GM21423 (cell line): ENCODE data around the gene WDR20.

ENCODE experiments used
- ATAC-seq: cut with Tn5 transposase; IDR thresholded peaks from one replicate; pipeline ENCODE4 v1.9.1; 2021; ENCODE audit warnings: mild to moderate bottlenecking, moderate library complexity; ENCODE audit not compliant: unreplicated experiment

The WDR20 gene

DNA sequence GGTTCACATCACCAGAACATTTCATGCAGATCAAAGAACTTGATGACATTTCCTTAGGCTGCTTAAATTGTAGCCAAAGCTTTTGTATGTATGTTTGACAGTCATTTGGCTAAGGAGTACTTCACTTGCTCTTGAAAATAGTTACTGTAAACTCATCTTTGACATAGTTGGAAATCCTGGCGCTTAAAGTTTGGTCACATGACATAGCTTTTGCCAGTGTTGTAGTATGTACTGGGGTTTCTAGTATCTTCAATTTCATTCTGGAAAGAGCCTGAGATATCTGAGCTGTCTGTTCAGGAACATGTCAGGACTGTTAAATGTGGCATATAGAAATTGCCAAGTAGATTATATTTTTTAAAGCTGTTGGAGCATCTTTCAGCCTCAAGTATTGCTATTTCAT, 55.7 kb downstream of the WDR20 start:
- no peak for ATAC-seq

DNA sequence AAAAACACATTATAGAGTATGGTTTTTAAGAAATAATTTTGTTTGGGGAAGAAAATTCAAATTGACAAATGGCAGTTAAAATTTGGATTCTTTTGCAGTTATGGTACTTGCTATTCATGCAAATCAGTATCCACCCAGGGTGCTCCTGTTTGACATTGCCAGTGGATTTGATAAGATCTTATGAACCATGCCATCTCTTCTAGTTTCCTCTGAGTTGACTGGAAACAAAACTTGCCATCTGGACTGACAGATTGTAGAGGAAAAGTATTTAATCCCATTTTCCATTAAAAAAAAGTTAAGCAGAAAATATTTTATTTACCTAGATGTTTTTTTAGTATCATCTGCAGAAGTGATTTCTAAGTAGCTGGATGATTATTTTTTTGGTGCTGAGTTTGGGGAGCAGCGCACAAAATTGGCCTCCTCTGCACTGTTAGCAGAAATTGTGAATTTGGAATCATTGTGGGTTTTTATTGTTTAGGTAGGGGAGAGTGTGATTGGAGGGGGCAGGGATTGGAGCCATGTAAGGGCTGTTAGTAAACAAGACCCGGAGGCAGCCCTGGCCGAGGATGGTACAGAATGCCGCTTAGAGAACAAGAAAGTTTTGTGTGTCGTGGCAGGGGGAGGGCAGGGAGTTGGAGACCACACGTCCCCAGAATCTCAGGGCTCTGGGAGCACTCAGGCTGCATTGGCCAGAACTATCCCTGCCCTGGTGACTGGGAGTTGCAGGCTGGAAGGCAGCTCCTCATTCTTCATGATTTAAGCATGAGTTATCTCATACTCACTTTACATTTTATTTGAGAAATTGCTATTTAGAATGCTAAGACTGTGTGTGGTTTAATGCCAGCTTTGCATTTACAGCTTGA, 56.6 kb downstream of the WDR20 start:
- no peak for ATAC-seq

DNA sequence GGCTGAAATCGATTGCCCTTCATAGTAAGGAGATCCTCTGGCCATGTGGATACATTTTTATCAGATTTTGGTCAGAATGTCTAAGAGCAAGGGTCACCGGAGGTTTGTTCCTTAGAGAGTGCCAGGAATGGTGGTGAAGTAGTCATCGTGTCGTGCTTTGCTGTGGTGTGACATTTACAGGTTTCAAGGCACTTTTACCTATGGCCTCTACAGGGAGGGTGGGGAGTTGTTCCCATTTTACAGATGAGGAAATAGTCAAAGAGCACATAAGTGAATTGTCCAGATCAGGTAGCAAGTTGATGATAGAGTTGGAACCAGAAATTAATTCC, 57.2 kb downstream of the WDR20 start:
- ATAC-seq = no peak

- ATAC-seq = no peak
These were observed 57.7 kb downstream of the WDR20 start for GRCh38 chr14:102197317-102197853.

GRCh38 chr14:102200690-102201352, 61.1 kb downstream of the WDR20 start:
- no peak for ATAC-seq

DNA sequence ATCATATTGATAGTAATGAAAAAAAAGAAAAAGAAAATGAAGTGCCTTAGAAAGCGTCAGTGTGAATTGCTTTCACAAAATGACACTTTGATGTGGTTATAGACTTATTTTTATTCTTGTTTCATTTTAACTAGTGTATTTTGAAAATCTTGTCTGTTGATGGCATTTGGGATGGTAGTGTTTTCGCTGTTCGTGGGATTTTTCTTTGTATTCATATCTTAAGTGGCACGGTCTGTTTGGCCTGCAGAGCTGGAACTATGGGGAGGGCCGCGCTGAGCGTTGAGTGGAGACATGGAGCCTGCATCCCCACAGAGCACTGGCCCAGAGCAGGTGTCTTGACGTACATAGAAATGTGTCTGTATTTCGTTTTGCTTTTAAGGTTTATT, 61.6 kb downstream of the WDR20 start:
- ATAC-seq = no peak

DNA sequence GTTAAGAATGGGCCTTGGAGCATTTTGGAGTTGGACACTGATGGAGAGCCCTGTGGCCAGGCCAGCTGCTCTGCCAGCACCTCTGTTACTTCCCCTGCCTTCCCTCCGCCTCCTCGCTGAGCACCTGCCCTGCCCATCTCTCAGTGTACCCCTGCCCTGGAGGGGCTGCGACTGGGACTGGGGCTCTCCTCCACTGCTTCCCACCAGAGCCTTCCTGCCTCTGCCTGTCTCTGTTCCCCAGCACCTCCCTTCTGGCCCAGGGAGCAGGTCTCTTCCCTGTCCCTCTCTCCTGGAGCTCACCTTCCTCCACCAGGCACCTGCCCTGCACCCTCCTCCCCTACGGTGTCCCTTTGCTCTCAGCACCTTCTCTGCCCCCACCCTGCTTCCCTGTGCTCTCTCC, 62.1 kb downstream of the WDR20 start:
- ATAC-seq = no peak

DNA sequence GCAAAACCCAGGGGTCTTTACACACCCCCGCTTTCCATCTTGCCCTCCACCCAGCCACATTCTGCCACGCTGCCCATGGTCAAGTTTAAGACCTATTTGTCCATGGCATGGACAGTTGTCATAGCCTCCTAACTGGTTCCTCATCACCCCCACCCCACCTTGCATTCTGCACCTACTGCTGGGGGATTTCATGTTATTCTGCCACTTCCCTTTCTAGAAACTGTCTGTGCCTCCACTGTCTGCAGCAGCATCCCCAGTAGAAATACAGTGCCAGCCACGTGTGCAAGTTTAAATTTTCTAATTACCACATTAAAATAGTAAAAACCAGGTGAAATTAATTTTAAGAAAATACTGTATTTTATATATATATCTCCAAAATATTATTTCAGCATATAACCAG, 63.2 kb downstream of the WDR20 start:
- ATAC-seq = no peak

DNA sequence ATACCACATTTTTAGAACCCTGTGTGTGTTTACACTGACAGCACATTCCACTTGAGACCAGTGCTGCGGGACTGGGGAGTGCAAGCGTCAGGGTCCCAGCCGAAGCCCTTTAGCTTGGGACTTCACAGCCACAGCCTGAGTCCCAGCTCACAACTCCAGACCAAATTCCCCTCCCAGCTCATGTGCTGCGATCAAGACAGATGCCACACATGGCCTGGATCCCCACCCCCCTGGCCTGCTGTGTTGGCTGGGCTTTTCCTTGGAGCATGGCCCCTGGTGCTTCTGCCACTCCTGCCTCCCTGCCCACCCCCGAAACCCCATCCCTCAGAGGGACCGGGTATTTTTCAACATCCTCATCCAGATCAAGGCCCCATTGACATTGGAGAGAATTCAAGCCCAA, 63.7 kb downstream of the WDR20 start:
- no peak for ATAC-seq

- no peak for ATAC-seq
These were observed 65.9 kb downstream of the WDR20 start for GRCh38 chr14:102205560-102205959.

DNA sequence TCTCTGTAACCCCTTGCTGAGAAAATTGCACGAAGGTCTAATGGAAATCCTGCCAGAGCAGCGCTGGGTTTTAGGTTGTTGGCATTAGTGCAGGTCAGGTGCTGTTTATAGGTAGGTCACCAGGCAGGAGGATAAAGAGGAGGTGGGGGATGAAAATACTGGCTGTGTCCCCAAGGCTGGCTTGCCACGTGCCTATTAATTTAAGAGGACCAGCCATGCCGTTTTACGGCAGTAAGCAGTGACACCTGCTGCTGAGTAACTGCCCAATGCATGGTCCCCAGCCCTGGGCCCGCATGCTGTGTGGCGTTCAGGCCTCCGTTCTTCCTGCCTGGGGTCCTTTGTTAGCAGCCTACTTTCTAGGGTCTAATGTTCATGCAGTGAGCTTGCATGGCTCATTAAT, 67.2 kb downstream of the WDR20 start:
- no peak for ATAC-seq

- no peak for ATAC-seq
These were observed 68.2 kb downstream of the WDR20 start for GRCh38 chr14:102207831-102208365.

DNA sequence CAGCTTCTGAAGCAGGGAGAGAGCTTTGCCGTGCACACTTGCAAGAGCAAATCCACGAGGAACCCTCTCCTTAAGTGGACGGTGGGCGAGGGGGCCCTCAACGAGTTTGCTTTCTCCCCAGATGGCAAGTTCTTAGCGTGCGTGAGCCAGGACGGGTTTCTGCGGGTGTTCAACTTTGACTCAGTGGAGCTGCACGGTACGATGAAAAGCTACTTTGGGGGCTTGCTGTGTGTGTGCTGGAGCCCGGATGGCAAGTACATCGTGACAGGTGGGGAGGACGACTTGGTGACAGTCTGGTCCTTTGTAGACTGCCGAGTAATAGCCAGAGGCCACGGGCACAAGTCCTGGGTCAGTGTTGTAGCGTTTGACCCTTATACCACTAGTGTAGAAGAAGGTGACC, 69.0 kb downstream of the WDR20 start:
- ATAC-seq = no peak

DNA sequence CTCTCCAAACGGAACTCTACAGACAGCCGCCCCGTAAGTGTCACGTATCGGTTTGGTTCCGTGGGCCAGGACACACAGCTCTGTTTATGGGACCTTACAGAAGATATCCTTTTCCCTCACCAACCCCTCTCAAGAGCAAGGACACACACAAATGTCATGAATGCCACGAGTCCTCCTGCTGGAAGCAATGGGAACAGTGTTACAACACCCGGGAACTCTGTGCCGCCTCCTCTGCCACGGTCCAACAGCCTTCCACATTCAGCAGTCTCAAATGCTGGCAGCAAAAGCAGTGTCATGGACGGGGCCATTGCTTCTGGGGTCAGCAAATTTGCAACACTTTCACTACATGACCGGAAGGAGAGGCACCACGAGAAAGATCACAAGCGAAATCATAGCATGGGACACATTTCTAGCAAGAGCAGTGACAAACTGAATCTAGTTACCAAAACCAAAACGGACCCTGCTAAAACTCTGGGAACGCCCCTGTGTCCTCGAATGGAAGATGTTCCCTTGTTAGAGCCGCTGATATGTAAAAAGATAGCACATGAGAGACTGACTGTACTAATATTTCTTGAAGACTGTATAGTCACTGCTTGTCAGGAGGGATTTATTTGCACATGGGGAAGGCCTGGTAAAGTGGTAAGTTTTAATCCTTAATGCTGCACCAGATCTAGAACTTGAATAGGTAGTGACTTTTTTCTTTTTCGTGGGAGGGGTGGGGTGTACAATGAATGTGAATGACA, 69.7 kb downstream of the WDR20 start:
- ATAC-seq = no peak

- ATAC-seq = no peak
These were observed 70.8 kb downstream of the WDR20 start for GRCh38 chr14:102210421-102211042.

- ATAC-seq = no peak
These were observed 71.5 kb downstream of the WDR20 start for GRCh38 chr14:102211240-102211639.

DNA sequence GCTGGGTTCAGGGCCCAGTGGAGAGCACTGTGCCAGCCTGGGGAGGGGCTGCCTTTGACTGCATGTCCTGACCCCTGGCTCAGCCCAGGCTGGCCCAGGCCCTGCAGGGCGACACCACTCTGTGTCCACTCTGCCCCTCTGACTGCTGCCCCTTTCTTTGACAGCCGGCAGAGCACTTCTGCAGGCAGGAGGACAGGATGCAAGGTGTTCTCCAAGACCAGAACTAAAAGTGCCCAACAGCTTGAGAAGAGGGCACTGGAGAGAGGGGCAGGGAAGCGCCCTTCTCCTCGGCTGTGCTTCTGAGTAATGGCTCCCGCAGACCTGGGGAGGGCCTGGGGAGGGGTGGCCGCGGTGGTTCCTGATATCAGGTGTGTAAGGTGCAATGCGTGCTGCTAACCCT, 72.7 kb downstream of the WDR20 start:
- ATAC-seq = no peak

- no peak for ATAC-seq
These were observed 73.1 kb downstream of the WDR20 start for GRCh38 chr14:102212845-102213244.

DNA sequence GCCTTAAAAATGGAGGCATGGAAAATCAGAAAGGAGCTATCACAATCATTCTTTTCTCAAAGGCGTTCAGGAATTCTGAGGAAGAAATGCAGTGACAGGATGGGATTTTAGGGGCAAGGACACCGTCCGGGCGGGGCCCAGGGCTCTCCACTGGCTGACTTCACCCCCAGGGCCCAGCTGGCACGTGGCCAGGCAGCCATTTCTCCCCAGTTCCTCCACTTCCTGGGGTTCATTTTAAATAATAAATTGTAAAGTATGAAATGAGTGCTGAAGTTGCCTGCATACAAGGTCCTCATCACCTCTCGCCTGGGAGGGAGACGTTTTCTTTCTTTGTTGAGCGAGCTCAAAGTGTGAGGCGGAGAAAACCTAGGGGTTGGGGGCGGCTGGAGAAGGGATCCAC, 73.8 kb downstream of the WDR20 start:
- ATAC-seq = no peak

GRCh38 chr14:102213984-102214658, 74.4 kb downstream of the WDR20 start:
- no peak for ATAC-seq
